ENCODE measurements around the gene TMEM151B. TPM values are rescaled to one million over a fixed set of nuclear protein-coding genes. Genes with fewer than 3 reads are reported as not detected.
A peak's percentile ranks its signal among the peaks of the same experiment; 100 is the strongest.

Gene TMEM151B
- total and polyA plus RNA-seq, 2 of the 13 experiments (the other 11 are each of a cell fraction or from before 2014, with no cell fraction given): not detected

GRCh38 chr6:44265007-44265721 is 5.1 kb upstream of the TMEM151B start, which contains the start of gene NFKBIE (continued):
- TF ChIP-seq FOXO4 (CRISPR knock-in tag; conservative IDR thresholded peaks at IDR 0.05) (no peak), MEF2D (CRISPR knock-in tag; IDR thresholded peaks at IDR 0.05) (no peak), ZNF446 (CRISPR knock-in tag; IDR thresholded peaks at IDR 0.05) (peak; percentile 77; the same call in 1 of the 2 replicates), ZNF556 (CRISPR knock-in tag; IDR thresholded peaks at IDR 0.05; ENCODE audit: borderline replicate concordance) (peak; percentile 85; the same call in 1 of the 2 replicates), AKNA (CRISPR knock-in tag; IDR thresholded peaks at IDR 0.05; ENCODE audit: borderline replicate concordance) (no peak), HNRNPUL1 (IDR thresholded peaks at IDR 0.05; ENCODE audit: low read depth, low read length) (no peak), CC2D1A (CRISPR knock-in tag; IDR thresholded peaks at IDR 0.05) (peak; percentile 52; the same call in 1 of the 2 replicates), SRSF4 (IDR thresholded peaks at IDR 0.05; ENCODE audit: low read depth, low read length, poor library complexity, severe bottlenecking) (no peak), ZNF788 (CRISPR knock-in tag; IDR thresholded peaks at IDR 0.05; ENCODE audit: borderline replicate concordance) (no peak), HOXA7 (CRISPR knock-in tag; IDR thresholded peaks at IDR 0.05) (no peak), ZNF12 (CRISPR knock-in tag; IDR thresholded peaks at IDR 0.05) (no peak), ARID5B (CRISPR knock-in tag; IDR thresholded peaks at IDR 0.05) (no peak), ZBTB38 (CRISPR knock-in tag; IDR thresholded peaks at IDR 0.05) (no peak; the same call in 1 of the 2 replicates), ZSCAN12 (CRISPR knock-in tag; IDR thresholded peaks at IDR 0.05) (peak; percentile 85), HOXA3 (CRISPR knock-in tag; IDR thresholded peaks at IDR 0.05) (peak; percentile 53), ZBTB7B (CRISPR knock-in tag; IDR thresholded peaks at IDR 0.05) (0 out of 2 replicates have a peak, but pooled peaks have one; percentile 52)
- TF ChIP-seq, protein P1, sequence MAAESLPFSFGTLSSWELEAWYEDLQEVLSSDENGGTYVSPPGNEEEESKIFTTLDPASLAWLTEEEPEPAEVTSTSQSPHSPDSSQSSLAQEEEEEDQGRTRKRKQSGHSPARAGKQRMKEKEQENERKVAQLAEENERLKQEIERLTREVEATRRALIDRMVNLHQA (CRISPR knock-in tag; IDR thresholded peaks at IDR 0.05): 0 out of 2 replicates have a peak, but pooled peaks have one; percentile 17

Measured in HepG2 (cell line).